ENCODE results near the gene ESAM.

Gene ESAM, protein sequence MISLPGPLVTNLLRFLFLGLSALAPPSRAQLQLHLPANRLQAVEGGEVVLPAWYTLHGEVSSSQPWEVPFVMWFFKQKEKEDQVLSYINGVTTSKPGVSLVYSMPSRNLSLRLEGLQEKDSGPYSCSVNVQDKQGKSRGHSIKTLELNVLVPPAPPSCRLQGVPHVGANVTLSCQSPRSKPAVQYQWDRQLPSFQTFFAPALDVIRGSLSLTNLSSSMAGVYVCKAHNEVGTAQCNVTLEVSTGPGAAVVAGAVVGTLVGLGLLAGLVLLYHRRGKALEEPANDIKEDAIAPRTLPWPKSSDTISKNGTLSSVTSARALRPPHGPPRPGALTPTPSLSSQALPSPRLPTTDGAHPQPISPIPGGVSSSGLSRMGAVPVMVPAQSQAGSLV

DNA sequence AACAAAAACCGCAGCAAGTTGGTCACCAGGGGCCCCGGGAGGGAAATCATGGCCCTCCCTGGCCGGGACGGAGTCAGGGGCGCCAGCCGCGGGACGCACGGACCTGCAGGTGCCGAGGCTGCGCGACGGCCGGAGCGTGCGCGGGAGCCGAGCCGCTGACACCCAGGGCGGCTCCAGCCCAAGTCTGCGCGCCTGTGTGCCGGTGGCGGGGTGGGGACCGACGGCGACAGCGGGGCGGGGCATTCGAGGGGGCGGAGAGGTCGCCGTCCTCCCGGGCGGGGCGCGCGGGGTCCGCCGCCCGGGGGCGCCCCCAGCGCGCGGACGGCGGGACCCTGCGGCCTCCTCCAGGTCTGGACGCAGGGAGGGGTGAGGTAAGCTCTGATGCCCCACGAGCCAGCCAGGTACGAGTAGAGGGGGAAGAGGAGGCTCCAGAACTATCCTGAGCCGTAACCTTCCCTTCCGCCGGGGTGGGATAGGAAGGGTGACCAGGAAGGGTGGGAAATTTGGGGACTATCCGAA lies at the start of gene ESAM:
Gene ESAM (minus strand): TSS at position 186 of the 519 bp plus-strand sequence. CDS start 136 bp downstream, at position 50.
- DNase-seq (ENCODE audit: low spot score), result peak; percentile 63

DNA sequence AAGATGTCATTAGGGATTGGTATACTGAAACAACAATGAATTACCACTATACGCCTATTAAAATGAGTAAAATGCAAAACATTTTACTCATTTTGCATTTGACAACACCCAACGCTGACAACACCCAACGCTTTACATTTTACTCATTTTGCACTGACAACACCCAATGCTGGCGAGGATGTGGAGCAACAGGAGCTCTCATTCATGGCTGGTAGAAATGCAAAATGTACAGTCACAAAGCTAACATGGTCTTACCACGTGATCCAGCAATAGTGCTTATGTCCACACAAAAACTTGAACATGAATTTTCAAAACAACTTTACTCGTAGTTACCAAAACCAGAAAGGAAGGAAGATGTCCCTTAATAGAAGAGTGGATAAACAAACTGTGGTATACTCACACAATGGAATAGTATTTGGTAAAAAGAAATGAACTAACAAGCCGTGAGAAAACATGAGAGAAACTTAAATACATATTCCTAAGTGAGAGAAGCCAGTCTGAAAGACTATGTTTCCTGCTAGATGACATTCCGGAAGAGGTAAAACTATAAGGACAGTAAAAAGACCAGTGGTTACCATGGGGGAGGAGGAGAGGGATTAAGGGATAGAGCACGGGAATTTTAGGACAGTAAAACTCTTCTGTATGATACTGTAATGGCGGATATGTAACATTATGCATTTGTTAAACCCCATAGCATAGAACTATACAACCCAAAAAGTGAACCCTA lies 49.5 kb upstream of the ESAM start:
- no peak for DNase-seq (ENCODE audit: low spot score)

DNA sequence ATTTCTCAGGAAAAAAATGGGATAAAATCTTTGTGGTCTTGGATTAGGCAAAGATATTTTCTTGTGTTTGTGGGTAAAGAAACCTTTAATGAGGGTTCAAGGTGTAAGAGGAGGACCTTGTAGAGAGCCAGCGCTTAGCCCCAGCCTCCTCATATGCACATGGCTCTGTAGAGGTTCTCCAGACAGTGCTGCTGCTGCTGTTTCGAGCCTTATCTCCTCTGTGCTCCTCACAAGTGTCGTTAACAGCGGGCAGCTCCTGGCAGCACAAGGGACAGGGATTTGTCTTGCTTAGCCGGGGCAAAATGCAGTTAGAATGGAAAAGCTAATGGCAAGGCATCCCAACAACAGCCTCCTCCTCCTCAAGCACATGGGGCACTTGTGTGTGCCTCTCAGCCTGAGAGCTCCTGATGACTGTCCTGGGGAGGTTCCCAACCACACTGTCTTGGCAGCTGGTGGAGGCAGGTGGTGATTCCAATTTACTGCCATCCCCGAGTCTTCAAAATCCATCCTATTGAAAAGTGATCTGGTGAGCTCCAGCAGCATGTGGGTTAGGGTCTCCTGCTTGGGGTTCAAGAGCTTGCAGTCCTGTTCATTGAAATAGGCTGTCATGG lies 45.7 kb upstream of the ESAM start:
- DNase-seq (ENCODE audit: low spot score), result no peak

DNA sequence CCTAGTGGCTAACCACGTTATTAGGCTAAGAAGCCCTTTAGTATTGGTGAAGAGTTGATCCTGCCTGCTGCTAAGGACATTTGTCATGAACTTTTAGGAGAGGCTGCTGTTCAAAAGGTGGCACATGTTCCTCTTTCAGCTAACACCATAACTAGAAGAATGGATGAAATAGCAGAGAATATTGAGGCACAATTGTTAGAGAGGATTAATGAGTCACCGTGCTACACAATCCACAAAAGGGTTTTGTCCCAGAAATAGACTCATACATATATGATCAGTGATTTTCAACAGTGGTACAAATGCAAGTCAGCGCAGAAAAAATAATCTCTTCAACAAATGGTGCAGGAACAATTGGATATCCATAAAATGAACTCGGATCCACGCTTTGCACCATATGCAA lies 45.1 kb upstream of the ESAM start:
- DNase-seq (ENCODE audit: low spot score), result no peak

DNA sequence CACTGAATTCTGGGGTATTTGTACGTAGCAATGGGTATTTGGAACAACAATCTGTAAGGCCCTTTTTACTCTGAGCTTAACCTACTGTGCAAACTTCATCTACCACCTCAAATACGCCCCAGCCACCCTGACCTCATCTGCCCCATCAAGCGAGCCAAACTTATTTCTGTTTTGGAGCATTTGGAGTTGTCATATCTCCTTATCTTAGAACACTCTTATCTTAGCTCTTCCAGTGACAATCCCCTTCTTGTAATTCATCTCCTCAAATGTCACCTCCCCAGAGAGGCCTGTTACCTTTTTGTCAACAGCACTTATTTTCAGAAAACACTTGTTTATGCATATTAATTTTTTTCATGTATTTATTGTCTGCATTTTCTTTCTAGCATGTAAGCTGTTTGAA lies 42.8 kb upstream of the ESAM start:
- no peak for DNase-seq (ENCODE audit: low spot score)

DNA sequence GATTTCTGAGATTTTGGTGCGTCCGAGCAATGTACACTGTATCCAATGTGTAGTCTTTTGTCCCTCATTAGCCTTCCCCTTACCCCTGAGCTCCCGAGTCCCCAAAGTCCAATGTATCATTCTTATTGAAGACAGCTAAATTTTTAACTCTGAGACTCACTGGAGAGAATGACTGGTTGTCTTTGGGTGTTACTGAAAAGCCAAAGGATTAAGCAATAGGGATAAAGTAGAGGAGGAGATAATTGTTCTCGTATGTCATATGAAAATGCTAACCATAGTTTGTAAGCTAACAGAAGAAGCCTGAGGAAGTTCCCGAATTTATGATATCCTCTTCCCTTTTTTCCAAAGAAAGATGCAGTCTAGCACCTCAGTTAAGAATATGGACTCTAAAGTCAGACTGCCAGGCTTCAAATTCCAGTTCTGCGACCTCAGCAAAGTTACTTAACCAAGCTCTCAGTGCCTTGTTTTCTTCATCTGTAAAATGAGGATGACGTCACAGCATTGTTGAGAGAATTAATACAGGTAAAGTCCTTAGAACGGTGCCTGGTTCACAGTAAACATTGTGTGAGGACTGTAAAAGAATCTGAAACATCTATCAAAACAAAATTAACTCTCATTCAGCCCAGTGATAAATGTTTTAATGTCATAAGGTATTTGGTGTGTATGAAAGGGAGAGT lies 39.7 kb upstream of the ESAM start:
- DNase-seq (ENCODE audit: low spot score), result no peak

DNA sequence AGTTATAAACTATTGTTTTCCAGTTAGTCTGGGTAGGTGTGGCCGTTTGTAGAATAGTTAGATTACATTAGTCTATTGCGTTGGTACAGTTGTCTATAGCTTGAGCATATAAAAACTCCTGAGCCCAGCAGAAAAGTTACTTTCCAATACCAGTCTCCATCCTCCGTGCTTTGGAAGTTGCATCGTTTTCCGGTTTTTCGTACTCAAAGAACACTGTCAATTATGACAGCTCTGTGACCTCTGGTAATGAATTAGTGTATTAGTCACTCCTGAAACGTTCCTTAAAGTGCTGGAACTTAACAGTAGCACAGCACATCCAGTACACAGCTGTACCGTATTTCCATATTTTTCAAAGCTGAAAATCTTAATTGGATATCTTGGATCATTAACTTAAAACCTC lies 38.9 kb upstream of the ESAM start:
- DNase-seq (ENCODE audit: low spot score), result no peak

DNA sequence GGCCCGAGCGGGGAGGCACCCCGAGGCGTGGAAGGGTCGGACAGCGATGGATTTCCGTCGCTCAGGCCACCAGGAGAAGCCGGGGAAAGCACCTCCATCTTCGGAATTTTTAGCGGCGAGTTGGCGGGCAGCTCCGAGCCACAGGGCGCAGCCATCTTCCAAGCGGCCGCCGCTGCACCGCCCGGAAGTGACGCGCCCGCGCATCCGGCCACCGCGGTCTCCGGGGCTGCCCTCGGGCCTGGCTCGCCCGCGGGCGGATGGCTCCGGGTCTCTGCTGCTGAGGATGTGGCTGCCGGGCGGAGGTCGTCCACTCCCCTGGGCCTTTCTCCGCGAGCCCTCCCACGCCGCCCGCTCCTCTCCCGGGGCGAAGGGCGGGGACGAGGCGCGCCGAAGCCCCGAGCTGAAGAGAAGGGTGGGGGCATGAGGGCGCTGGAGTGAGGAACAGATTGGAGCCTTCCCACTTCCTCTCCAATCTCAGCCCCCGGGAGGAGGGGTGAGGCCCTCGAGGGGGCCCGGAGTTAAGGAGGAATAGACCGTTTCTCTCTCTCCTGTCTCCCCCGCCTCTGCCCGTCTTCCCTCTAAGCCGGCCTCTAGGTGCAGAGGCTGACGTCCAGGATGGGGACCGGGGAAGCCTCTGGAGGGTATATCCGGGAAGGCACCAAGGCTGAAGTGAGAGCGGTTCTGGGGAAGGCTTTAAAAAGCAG lies 38.3 kb upstream of the ESAM start, which contains the start of gene MSANTD2:
Gene MSANTD2 (minus strand): TSS at position 181 of the 704 bp plus-strand sequence. CDS start 26 bp downstream, at position 155.
- DNase-seq (ENCODE audit: low spot score), result peak; percentile 87

DNA sequence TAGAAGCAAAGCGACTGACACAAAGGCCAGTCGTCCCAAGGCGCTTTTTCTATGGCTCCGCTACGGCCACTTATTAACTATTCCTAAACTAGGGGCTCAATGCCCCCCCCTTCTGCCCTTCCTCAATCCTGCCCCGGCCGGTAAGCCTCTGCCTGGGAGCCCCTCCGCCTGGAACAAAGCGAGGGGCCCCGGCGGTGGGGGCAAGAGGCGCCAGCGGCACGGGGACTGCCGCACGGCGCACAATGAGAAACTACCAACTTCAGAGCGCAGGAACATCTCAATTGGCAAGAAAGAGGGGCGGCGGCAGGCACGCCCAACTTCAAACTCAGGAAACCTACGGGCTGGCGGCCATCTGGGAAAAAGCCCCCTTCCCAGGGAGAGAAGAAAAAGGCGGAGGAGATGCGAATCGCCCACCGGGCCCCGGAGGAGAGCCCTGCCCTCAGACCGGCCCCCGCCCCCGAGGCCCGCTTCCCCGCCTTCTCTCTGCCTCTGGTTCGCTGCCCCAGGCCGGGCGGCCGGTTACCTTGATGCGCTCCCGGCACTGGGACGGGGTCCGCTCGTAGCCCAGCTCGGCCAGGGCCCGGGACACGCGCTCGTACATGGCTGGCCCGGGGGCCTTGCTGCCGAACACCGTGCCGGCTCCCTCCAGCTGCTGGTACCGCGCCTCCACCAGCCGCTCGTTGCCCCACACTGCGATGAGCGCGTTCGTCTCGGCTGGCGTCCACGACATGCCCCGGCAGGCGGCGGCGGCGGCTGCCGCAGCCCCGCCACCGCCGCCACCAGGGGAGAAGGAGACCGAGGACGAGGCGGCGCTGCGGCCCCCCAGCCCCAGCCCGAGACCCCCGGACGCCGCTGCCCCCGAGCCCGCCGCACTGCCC lies 37.5 kb upstream of the ESAM start:
- peak; percentile 61 for DNase-seq (ENCODE audit: low spot score)

DNA sequence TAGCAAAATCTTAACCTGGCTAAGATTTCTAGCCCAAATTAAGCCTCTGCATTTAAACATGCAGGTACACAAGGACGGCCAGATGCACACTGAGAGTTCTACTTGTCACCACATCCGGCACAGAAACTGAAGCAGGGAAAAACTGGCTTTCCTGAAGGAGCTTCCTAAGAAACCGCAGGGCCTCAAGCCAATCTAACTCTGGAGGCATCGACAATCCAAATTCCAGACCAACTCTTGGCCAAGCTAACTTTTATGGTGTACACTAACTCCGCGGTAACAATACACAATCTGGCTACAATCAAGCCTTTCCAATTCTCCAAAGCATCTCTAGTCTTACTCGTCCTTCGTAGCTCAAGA lies 36.9 kb upstream of the ESAM start:
- no peak for DNase-seq (ENCODE audit: low spot score)

DNA sequence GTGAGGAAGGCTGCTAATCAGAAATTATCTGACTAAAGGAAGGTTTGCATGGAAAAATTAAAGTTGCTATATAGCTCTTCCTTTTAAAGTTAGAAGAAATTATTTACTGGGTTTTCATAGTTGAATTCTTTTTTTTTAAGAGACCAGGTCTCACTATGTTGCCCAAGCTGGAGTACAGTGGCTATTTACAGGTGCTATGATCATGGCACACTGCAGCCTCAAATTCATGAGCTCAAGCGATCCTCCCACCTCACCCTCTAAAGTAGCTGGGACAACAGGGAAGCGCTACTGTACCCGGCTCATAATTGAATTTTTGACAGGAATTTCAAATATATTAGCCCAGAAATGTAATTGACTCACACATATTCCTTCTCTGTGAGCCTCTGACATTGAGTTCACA lies 34.2 kb upstream of the ESAM start:
- DNase-seq (ENCODE audit: low spot score), result no peak

DNA sequence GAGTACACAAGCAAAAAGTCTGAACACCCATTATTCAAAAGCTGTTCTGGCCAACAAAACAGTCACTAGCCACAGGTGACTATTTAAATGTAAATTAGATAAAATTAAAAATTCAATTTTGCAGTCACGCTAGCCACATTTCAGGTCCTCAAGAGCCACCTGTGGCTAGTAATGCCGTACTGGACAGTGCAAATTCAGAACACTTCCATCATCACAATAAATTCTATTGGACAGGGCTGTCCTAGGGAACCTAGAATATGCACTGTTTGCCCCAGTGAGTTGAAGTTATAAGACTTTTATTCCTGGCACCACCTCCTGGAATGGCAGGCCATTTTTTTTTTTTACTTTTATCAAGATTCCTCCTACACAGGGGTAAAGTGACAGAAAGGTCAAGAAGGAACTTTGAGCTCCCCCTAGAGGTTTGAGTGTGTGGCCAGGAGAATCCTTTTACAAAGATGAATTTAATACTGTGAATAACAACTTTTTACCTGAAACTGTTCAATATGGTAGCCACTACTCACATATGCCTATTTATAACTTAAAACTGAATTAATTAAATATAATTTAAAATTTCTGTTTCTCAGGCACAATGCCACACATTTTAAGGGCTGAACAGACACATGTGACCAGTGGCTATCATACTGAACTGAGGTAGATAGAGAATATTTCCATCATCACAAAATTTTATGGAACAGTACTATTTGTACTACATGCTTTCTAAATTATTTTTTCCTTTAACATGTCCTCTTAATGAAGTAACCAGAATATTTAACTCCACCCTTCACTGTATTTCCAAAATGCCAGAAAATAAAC lies 31.6 kb upstream of the ESAM start:
- peak; percentile 49 for DNase-seq (ENCODE audit: low spot score)

DNA sequence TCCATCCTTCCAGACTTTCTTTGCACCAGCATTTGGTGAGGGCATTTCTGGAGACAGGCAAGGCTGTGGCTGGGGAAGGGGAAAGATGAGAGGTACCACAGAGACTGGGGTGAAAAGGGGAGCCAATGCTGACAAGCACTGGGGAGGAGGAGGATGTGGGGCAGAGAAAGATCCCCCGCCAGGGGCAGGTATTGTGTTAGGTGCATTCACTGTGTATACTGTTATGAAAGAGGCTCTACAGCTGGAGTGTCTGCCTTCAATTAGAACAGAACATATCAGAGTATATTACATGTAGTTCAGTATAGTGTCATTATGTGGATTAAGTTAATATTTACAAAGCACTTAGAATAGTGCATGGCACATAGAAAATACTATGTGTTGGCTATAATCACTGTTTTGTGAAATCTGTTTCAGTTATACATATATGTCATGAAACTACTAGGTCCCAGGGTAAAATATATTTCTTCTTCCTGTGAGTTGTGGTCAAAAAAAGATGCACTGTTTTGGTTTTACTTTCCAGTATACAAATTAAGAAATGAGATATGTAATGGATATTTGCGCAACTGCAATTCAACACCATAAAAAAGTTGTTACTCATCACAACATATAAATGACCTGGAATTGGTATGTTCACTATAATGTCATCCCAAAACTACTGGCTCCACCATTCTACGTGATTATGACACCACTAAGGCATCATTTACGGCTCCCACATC lies 29.7 kb upstream of the ESAM start:
- no peak for DNase-seq (ENCODE audit: low spot score)

DNA sequence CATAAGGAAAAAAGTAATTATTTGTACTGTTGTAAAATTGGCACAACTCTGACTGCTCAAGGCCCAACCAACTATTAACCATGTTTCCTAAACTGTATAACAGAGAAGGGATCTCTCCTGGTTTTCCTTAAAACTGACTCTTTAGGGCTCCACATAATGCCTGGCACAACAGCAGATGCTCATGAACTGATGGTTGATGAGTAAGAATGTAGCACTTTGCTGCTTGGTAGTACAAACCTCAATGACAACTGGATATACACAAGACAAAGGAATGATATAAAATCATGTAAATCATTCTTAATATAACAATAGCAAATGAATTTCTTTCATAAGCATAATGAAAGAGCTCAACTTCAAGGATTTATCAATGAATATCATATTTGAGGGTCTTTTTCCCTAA lies 26.4 kb upstream of the ESAM start:
- DNase-seq (ENCODE audit: low spot score), result no peak

DNA sequence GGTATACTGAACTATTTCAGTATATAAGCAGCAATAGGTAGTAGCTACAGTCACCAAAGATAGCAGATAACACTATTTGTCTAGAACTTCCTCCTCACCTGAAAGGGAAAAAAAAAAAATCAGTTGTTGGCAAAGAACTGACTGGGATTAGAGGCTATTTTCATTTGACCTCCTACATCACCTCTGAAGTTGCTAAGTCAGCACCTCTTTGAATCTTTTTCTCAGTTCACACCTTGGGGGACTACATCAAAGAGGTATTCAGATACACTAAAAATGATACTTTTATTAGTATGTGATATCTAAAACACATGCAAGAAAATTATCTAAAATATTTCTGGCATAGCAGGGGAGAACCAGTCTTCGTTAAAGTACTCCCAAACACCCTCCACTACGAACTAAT lies 22.0 kb upstream of the ESAM start:
- no peak for DNase-seq (ENCODE audit: low spot score)

DNA sequence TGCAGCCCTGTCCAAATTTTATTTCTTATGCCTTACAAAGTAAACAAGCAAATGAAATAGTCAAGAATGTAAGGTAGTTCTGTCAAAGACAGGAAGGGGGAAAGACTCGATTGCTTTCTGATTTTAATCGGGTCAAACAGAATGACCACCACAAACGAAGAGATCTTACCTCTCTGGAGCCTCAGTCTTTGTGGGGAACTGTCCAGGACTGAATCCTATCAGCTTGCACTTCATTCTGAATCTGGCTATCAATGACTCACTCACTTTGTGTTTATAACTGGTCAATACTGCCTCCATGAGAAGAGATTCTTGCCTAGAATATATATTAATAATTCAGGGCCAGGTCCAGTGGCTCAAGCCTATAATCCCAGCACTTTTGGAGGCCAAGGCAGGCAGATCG lies 20.9 kb upstream of the ESAM start:
- DNase-seq (ENCODE audit: low spot score), result no peak

DNA sequence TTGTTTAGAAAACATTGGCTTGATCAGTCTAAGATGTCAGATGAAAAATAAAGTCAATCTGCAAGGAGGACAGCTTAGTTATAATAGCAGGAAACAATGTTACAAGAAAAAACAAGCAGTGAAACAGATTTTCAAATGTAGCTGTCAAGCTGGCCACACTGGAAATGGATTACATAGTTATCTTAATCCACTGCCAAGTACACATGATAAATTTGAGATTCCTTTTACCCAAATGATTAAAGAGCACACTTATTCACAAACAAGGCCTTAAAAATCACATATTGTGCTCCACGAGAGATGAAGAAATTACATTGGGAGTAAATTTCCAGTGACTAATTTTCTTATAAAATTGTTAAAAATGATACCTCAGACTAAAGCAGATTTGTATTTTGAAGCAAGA lies 17.5 kb upstream of the ESAM start:
- DNase-seq (ENCODE audit: low spot score), result no peak

DNA sequence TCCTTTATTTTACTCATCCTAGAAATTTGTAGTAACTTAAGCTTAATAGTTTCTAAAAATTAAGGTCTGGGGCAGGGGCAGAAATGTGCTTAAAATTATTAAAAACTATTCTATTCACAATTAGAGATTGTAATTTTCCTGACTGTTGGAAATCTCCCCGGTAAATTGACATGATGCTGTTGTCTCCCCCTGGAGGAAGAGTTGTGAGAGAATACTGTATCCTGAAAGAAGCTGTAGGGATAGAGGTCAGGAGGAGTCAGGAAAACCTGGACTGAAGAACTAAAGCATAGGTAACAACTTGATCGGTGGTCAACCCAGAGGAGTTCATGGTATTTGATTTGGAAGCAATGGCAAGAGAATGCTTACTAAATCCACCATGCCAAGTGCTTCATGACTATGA lies 16.2 kb upstream of the ESAM start:
- no peak for DNase-seq (ENCODE audit: low spot score)

Data from iPS-NIHi11 (cell line).